ENCODE measurements around the gene PTPRK. TPM values are rescaled to one million over a fixed set of nuclear protein-coding genes. Genes with fewer than 3 reads are reported as not detected.

Gene PTPRK
- total and polyA plus RNA-seq, 2 donors (not counting 1 experiment from before 2014, with no cell fraction given): 16.2 to 18.7 TPM

DNA sequence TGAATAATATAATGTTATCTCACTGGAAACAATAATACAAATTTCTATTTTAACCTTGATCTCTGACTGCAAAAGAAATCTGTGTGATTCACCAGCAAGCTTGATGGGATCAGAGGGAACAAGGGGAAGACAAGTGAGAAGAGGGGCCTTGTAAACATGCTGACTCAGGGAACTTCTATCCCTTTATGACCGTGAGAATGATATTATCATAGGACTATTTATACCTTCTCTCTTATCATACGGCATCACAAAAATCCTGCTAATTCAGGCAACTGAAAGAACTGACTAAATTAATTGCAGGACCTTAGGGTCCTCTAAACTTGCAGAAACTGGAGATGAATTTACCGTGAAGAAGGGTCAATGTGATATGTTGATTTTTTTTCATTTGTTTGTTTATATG, 173.3 kb downstream of the PTPRK start:
- H3K27me3 ChIP-seq (replicated peaks in 1 of 4; ENCODE audit: control extremely low read depth in 1 of 4, control insufficient read depth in 3 of 4, insufficient read depth in 4 of 4, low read length in 3 of 4): peaks cover 0 to 2% (median 0%) of the 10 kb centered on the region in 4 experiments
- WGBS (ENCODE audit: insufficient coverage): 100% methylated on average over 1 of the region's 3 CpGs
- no peak for TF ChIP-seq EZH2 (IDR thresholded peaks at IDR 0.05; ENCODE audit: borderline replicate concordance, insufficient read depth, low read depth, low read length, poor library complexity, severe bottlenecking)
- Mint-ChIP-seq H3K27ac (no peak overlapping the region), H3K27me3 (peaks cover 5% of the 10 kb centered on the region), H3K4me1 (no peaks in the 10 kb centered on the region), H3K4me3 (no peak overlapping the region), H3K9me3 (ENCODE audit: insufficient read depth) (no peaks in the 10 kb centered on the region)
- no peak overlapping the region for H3K4me2 ChIP-seq (replicated peaks; ENCODE audit: low read depth, low read length, poor library complexity, severe bottlenecking)
- H3K36me3 ChIP-seq (replicated peaks in 1 of 2; ENCODE audit: control extremely low read depth in 1 of 2, control insufficient read depth in 1 of 2, extremely low read depth in 1 of 2, insufficient read depth in 2 of 2, low read length in 1 of 2): no peaks in the 10 kb centered on the region
- ChIA-PET POLR2A (no interaction called here), CTCF (no interaction called here)
- no peak overlapping the region for H3K9ac ChIP-seq (ENCODE audit: low read length)
- no peaks in the 10 kb centered on the region for H3K9me3 ChIP-seq (ENCODE audit: control extremely low read depth in 1 of 3, control insufficient read depth in 2 of 3, insufficient read depth in 1 of 3, low read length in 2 of 3)
- no peak for ATAC-seq (ENCODE audit: low read depth)
- no peak overlapping the region for H3K4me3 ChIP-seq (ENCODE audit: control extremely low read depth in 1 of 5, extremely low read depth in 1 of 5, insufficient read depth in 1 of 5, low read depth in 2 of 5, low read length in 4 of 5)
- intact Hi-C loops (cut with micrococcal nuclease): no loop called here
- no peaks in the 10 kb centered on the region for H4K20me1 ChIP-seq (ENCODE audit: control insufficient read depth, insufficient read depth, low read length, poor library complexity, severe bottlenecking)
- no peak overlapping the region for H3K27ac ChIP-seq (ENCODE audit: low read length in 2 of 2)
- no peaks in the 10 kb centered on the region for H3K79me2 ChIP-seq (ENCODE audit: control insufficient read depth, insufficient read depth, low read length)
- no peak for DNase-seq
- H2AFZ ChIP-seq (ENCODE audit: insufficient read depth, low read depth, low read length, poor library complexity, severe bottlenecking): no peak overlapping the region
- H3K4me1 ChIP-seq (ENCODE audit: control insufficient read depth in 2 of 2, insufficient read depth in 2 of 2, low read length in 2 of 2): no peaks in the 10 kb centered on the region

DNA sequence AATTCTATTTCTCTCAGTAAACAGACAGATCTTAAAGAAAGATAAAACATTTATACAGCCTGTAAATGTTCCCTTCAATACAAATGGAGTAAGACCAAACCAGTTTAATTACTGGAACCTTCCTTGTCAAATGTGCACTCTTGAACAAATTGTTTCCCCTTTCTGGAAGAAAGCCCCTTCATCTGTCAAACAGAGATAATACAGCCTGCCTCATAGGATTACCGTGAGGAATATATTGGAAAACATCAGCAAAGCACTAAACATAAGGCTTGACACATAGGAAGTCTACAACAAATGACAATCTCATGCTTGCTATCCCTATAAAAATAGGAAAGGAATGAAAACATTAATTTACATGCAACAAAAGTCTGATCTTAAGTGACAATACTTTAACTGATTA, 173.8 kb downstream of the PTPRK start:
- TF ChIP-seq EZH2 (IDR thresholded peaks at IDR 0.05; ENCODE audit: borderline replicate concordance, insufficient read depth, low read depth, low read length, poor library complexity, severe bottlenecking): no peak
- TF ChIP-seq, protein P1, sequence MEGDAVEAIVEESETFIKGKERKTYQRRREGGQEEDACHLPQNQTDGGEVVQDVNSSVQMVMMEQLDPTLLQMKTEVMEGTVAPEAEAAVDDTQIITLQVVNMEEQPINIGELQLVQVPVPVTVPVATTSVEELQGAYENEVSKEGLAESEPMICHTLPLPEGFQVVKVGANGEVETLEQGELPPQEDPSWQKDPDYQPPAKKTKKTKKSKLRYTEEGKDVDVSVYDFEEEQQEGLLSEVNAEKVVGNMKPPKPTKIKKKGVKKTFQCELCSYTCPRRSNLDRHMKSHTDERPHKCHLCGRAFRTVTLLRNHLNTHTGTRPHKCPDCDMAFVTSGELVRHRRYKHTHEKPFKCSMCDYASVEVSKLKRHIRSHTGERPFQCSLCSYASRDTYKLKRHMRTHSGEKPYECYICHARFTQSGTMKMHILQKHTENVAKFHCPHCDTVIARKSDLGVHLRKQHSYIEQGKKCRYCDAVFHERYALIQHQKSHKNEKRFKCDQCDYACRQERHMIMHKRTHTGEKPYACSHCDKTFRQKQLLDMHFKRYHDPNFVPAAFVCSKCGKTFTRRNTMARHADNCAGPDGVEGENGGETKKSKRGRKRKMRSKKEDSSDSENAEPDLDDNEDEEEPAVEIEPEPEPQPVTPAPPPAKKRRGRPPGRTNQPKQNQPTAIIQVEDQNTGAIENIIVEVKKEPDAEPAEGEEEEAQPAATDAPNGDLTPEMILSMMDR (IDR thresholded peaks at IDR 0.05): no peak
- ChIA-PET CTCF (no interaction called here), POLR2A (no interaction called here)
- H3K4me1 Mint-ChIP-seq: no peaks in the 10 kb centered on the region
- Histone ChIP-seq H3K9ac (ENCODE audit: low read length) (no peak overlapping the region), H3K27ac (ENCODE audit: low read length in 2 of 2) (no peak overlapping the region), H2AFZ (ENCODE audit: insufficient read depth, low read depth, low read length, poor library complexity, severe bottlenecking) (no peak overlapping the region), H4K20me1 (ENCODE audit: control insufficient read depth, insufficient read depth, low read length, poor library complexity, severe bottlenecking) (no peaks in the 10 kb centered on the region), H3K4me1 (ENCODE audit: control insufficient read depth in 2 of 2, insufficient read depth in 2 of 2, low read length in 2 of 2) (no peaks in the 10 kb centered on the region), H3K79me2 (ENCODE audit: control insufficient read depth, insufficient read depth, low read length) (no peaks in the 10 kb centered on the region), H3K36me3 (replicated peaks in 1 of 2; ENCODE audit: control extremely low read depth in 1 of 2, control insufficient read depth in 1 of 2, extremely low read depth in 1 of 2, insufficient read depth in 2 of 2, low read length in 1 of 2) (no peaks in the 10 kb centered on the region), H3K9me3 (ENCODE audit: control extremely low read depth in 1 of 3, control insufficient read depth in 2 of 3, insufficient read depth in 1 of 3, low read length in 2 of 3) (no peaks in the 10 kb centered on the region), H3K4me3 (ENCODE audit: control extremely low read depth in 1 of 5, extremely low read depth in 1 of 5, insufficient read depth in 1 of 5, low read depth in 2 of 5, low read length in 4 of 5) (no peak overlapping the region), H3K27me3 (replicated peaks in 1 of 4; ENCODE audit: control extremely low read depth in 1 of 4, control insufficient read depth in 3 of 4, insufficient read depth in 4 of 4, low read length in 3 of 4) (peaks cover 0 to 2% (median 0%) of the 10 kb centered on the region in 4 experiments), H3K4me2 (replicated peaks; ENCODE audit: low read depth, low read length, poor library complexity, severe bottlenecking) (no peak overlapping the region)
- intact Hi-C loops (cut with micrococcal nuclease): no loop called here
- WGBS (ENCODE audit: insufficient coverage): no CpG with 5 or more reads among the region's 1 CpG
- DNase-seq (no peak), ATAC-seq (ENCODE audit: low read depth) (no peak)
- H3K27ac Mint-ChIP-seq: peak overlapping the region; percentile 5
- H3K27me3 Mint-ChIP-seq: peaks cover 5% of the 10 kb centered on the region
- H3K9me3 Mint-ChIP-seq (ENCODE audit: insufficient read depth): no peaks in the 10 kb centered on the region
- no peak overlapping the region for H3K4me3 Mint-ChIP-seq
